ENCODE measurements around the gene MAP4K4. TPM values are rescaled to one million over a fixed set of nuclear protein-coding genes. Genes with fewer than 3 reads are reported as not detected.

The MAP4K4 gene
- total RNA-seq, 1 experiment from 2014 or later, result 2.7 TPM

DNA sequence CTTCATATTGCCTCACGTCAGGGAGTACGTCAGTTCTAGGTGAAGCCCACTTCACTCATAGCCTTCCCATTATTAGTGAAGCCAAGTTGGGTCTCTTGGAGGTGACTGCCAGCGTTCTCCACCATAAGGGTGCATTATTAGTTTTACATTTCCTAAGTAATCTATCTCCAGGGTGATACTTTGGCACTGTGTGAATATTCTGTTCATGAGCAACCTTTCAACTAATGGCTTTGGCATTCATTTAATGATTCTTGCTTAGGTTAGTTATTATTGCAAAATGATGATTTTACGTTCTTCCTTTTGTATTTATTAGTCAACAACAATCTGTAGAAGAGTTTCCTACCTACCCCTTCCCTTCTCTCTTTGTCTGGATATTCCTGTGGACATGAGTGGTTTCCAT, 97.5 kb downstream of the MAP4K4 start:
- H3K4me1 ChIP-seq (ENCODE audit: low read length), result no peaks in the 10 kb centered on the region
- no peaks in the 10 kb centered on the region for H4K20me1 ChIP-seq (ENCODE audit: insufficient read depth, low read depth, low read length)

DNA sequence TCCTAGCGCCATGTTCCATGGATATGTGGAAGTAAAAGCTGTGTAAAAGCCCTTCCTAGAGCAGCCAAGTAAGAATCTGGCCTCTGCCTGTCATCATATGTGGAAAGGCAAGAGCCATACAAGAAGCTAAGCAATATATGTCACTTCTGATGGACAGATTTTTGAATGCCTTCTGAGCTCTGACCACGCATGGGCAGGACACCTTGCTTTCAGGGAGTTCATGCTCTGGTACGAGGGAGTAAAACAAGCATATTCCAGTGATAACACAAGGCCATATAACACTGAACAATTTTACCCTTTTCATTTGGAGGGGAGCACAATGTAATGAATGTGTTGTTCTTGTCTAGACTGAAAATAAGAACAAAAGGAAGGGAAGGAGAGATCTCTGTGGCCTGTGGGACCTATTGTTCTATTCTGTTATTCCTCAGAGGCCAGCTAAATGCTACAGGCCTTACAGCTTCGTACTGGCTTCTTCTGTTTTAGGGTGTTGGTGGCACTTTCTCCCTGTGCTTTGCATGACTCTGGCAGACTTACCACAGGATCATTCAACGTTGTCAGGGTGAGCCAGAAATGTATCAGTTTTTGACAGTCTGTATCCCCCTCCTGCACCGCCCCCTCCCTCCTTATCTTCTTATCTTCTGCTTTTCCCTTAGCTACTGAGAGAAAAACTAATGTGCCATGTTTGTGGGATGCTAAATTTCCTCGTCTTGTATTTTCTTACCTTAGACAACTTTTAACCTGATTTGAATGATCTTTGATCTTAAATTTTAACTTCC, 99.5 kb downstream of the MAP4K4 start:
- Histone ChIP-seq H2AFZ (ENCODE audit: low read length) (no peak overlapping the region), H3K9me2 (replicated peaks; ENCODE audit: insufficient read depth, low read length) (no peaks in the 10 kb centered on the region), H4K20me1 (ENCODE audit: insufficient read depth, low read depth, low read length) (no peaks in the 10 kb centered on the region), H3K79me2 (ENCODE audit: low read length) (no peaks in the 10 kb centered on the region), H3K27ac (ENCODE audit: low read length) (no peak overlapping the region), H3K4me2 (ENCODE audit: low read depth, low read length, poor library complexity, severe bottlenecking) (no peak overlapping the region), H3K27me3 (ENCODE audit: low read length) (no peaks in the 10 kb centered on the region), H3K4me3 (ENCODE audit: low read length) (no peak overlapping the region), H3K9ac (ENCODE audit: low read length) (no peak overlapping the region), H3K9me3 (ENCODE audit: low read length) (no peaks in the 10 kb centered on the region), H3K36me3 (ENCODE audit: insufficient read depth, low read length) (no peaks in the 10 kb centered on the region), H3K4me1 (ENCODE audit: low read length) (no peaks in the 10 kb centered on the region)
- DNase-seq, result no peak

More for the DNA sequence above, 97.5 kb downstream of the MAP4K4 start:
- H3K9ac ChIP-seq (ENCODE audit: low read length), result no peak overlapping the region
- H3K4me2 ChIP-seq (ENCODE audit: low read depth, low read length, poor library complexity, severe bottlenecking), result no peak overlapping the region
- H3K27me3 ChIP-seq (ENCODE audit: low read length), result no peaks in the 10 kb centered on the region
- no peak overlapping the region for H3K27ac ChIP-seq (ENCODE audit: low read length)
- no peaks in the 10 kb centered on the region for H3K9me3 ChIP-seq (ENCODE audit: low read length)
- no peaks in the 10 kb centered on the region for H3K36me3 ChIP-seq (ENCODE audit: insufficient read depth, low read length)
- H3K9me2 ChIP-seq (replicated peaks; ENCODE audit: insufficient read depth, low read length), result no peaks in the 10 kb centered on the region
- no peak overlapping the region for H3K4me3 ChIP-seq (ENCODE audit: low read length)
- H3K79me2 ChIP-seq (ENCODE audit: low read length), result no peaks in the 10 kb centered on the region
- no peak overlapping the region for H2AFZ ChIP-seq (ENCODE audit: low read length)
- DNase-seq, result no peak

DNA sequence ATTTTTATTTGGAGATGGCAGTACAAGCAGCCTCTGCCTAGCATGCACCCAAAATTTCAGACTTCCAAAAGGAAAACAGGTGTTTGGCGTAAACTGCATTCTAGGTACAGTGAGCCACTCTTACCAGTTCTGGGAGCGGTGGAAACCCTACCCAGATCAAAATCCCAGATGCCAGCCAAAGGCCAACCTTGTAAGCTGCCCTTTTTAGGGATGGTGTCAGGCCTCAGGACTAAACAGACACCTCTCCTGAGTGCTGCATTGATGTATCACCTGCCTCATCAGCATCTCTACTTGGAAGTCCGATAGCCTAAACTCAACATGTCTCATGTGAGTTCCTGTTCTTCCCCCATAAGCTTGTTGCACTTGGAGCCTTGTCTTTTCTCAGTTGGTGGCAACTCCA, 104.0 kb downstream of the MAP4K4 start:
- Histone ChIP-seq H3K79me2 (ENCODE audit: low read length) (no peaks in the 10 kb centered on the region), H2AFZ (ENCODE audit: low read length) (no peak overlapping the region), H3K4me2 (ENCODE audit: low read depth, low read length, poor library complexity, severe bottlenecking) (no peak overlapping the region), H3K27me3 (ENCODE audit: low read length) (no peaks in the 10 kb centered on the region), H3K36me3 (ENCODE audit: insufficient read depth, low read length) (no peaks in the 10 kb centered on the region), H3K9me2 (replicated peaks; ENCODE audit: insufficient read depth, low read length) (no peaks in the 10 kb centered on the region), H3K27ac (ENCODE audit: low read length) (no peak overlapping the region), H3K9me3 (ENCODE audit: low read length) (no peaks in the 10 kb centered on the region), H3K4me1 (ENCODE audit: low read length) (no peaks in the 10 kb centered on the region), H3K9ac (ENCODE audit: low read length) (no peak overlapping the region), H4K20me1 (ENCODE audit: insufficient read depth, low read depth, low read length) (no peaks in the 10 kb centered on the region), H3K4me3 (ENCODE audit: low read length) (no peak overlapping the region)
- DNase-seq, result no peak

DNA sequence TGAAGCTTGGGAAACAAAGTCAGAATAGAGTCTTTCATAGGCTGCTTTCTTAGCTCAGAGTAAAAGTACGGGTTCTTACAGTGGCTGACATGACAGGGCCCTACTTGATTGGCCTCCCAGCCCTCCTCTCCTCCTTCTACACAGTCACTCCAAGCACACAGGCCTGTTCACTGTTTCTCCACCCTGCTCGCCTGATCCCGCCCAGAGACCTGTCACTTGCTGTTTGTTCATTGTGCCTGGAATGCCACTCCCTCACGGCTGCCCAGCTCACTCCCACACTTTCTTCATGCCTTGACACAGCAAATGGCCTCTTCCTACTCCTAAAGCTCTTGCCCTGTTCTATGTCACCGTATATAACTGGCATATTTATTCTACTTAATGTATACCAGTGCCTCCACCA, 104.8 kb downstream of the MAP4K4 start:
- H4K20me1 ChIP-seq (ENCODE audit: insufficient read depth, low read depth, low read length), result no peaks in the 10 kb centered on the region

DNA sequence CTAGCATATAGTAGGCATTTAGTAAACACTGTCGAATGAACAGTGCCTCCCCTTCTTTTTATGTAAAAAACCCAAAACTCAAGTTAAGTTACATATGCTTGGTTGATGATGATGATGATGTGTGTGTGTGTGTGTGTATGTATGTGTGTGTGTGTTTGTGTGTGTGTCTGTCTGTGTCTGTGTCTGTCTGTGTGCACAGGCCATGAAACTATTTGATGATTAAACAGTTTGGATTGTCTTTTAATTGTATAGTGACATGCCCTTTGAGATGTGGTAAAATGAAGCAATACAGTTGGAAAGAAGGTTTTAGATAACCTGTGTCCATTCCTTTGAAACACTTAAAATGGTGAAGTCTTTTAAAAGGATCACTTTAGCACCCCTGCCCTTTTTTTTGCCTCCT, 105.6 kb downstream of the MAP4K4 start:
- Histone ChIP-seq H3K4me1 (ENCODE audit: low read length) (no peaks in the 10 kb centered on the region), H4K20me1 (ENCODE audit: insufficient read depth, low read depth, low read length) (no peaks in the 10 kb centered on the region), H3K9me3 (ENCODE audit: low read length) (no peaks in the 10 kb centered on the region), H3K79me2 (ENCODE audit: low read length) (no peaks in the 10 kb centered on the region), H2AFZ (ENCODE audit: low read length) (no peak overlapping the region), H3K9me2 (replicated peaks; ENCODE audit: insufficient read depth, low read length) (no peaks in the 10 kb centered on the region), H3K27ac (ENCODE audit: low read length) (no peak overlapping the region), H3K36me3 (ENCODE audit: insufficient read depth, low read length) (no peaks in the 10 kb centered on the region), H3K4me3 (ENCODE audit: low read length) (no peak overlapping the region), H3K27me3 (ENCODE audit: low read length) (no peaks in the 10 kb centered on the region), H3K4me2 (ENCODE audit: low read depth, low read length, poor library complexity, severe bottlenecking) (no peak overlapping the region), H3K9ac (ENCODE audit: low read length) (no peak overlapping the region)
- DNase-seq, result no peak

More for the DNA sequence above, 104.8 kb downstream of the MAP4K4 start:
- no peak for DNase-seq
- Histone ChIP-seq H3K9ac (ENCODE audit: low read length) (no peak overlapping the region), H3K9me2 (replicated peaks; ENCODE audit: insufficient read depth, low read length) (no peaks in the 10 kb centered on the region), H3K9me3 (ENCODE audit: low read length) (no peaks in the 10 kb centered on the region), H2AFZ (ENCODE audit: low read length) (no peak overlapping the region), H3K27me3 (ENCODE audit: low read length) (no peaks in the 10 kb centered on the region), H3K79me2 (ENCODE audit: low read length) (no peaks in the 10 kb centered on the region), H3K4me1 (ENCODE audit: low read length) (no peaks in the 10 kb centered on the region), H3K36me3 (ENCODE audit: insufficient read depth, low read length) (no peaks in the 10 kb centered on the region), H3K27ac (ENCODE audit: low read length) (no peak overlapping the region), H3K4me3 (ENCODE audit: low read length) (no peak overlapping the region), H3K4me2 (ENCODE audit: low read depth, low read length, poor library complexity, severe bottlenecking) (no peak overlapping the region)

DNA sequence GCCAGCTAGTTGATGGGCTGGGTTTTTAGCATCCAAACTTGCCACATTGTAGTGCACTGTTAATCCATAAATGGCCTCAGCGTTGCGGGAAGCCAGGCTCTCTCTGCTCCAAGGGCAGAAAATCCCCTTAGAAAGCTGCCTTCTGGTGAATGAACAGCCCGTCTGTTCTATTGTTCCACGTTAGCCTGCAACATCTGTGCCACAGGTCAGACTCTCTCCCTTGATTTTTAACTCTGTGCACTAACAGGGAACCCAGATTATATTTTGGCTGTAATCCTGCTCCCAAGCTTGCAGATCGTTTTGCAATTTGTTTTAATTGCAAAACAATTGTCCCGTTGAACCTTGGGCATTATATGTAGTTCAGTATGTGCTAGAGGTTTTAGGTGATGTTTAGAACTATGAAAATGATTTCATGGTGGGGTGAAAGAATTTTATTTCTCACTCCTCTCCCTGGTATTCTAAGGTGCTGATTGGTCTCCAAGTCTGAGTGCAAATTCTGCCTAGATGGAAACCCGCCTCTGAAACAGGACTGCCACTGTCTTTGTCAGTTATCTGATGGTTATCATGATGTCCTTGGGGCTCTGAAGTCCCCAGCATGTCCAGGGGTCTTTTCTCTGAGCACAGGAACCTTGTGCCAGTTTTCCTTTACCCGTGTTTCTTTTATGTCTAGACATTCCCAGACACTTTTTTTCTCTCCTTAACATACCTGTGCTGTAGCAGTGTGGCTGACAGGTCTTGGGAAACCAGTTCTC, 106.6 kb downstream of the MAP4K4 start:
- Histone ChIP-seq H3K36me3 (ENCODE audit: insufficient read depth, low read length) (no peaks in the 10 kb centered on the region), H2AFZ (ENCODE audit: low read length) (no peak overlapping the region), H3K27me3 (ENCODE audit: low read length) (no peaks in the 10 kb centered on the region), H3K9me3 (ENCODE audit: low read length) (no peaks in the 10 kb centered on the region), H4K20me1 (ENCODE audit: insufficient read depth, low read depth, low read length) (no peaks in the 10 kb centered on the region), H3K9ac (ENCODE audit: low read length) (no peak overlapping the region), H3K4me2 (ENCODE audit: low read depth, low read length, poor library complexity, severe bottlenecking) (no peak overlapping the region), H3K27ac (ENCODE audit: low read length) (no peak overlapping the region), H3K9me2 (replicated peaks; ENCODE audit: insufficient read depth, low read length) (no peaks in the 10 kb centered on the region), H3K4me3 (ENCODE audit: low read length) (no peak overlapping the region), H3K4me1 (ENCODE audit: low read length) (no peaks in the 10 kb centered on the region), H3K79me2 (ENCODE audit: low read length) (no peaks in the 10 kb centered on the region)
- no peak for DNase-seq

DNA sequence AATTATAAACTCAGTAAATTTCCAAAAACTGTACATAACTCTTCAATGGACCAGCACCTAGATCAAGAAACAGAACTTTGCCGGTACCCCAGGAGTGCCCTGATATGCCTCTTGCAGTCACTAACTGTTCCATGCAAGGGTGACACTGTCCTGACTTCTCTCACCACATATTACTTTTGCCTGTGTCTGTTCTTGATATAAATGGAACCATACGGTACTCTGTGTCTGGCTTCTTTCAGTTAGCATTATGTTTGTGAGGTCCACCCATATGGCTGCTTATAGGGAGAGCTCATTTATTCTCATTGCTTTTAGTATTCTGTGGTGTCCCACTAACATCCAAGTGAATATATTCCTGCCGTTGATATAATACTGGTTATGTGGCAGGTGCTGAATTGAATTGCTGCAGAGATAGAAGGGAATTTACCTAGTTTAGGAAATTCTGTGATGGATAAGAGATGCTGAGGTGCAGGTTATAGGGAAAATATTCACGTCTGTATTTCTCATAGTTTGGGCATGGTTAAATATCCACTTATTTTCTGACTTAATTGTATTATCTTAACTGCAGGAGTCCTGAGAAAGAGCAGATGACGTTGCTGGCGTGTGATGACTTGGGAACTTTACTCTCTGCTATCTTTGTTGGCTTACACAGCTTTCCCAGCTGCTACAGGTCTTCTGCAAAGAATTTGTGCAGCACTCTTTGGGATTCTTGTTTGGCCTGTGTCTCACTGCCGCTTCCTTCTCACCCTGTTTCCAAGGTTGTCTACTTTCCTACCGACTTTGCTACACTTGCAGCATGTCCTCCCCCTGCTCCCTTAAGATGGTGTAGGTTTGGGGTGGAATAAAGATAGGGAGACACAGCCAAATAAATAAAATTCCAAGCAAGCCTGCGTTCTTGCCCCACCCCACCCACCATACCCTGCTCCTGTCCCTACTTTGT, 107.9 kb downstream of the MAP4K4 start:
- no peak overlapping the region for H3K9ac ChIP-seq (ENCODE audit: low read length)

DNA sequence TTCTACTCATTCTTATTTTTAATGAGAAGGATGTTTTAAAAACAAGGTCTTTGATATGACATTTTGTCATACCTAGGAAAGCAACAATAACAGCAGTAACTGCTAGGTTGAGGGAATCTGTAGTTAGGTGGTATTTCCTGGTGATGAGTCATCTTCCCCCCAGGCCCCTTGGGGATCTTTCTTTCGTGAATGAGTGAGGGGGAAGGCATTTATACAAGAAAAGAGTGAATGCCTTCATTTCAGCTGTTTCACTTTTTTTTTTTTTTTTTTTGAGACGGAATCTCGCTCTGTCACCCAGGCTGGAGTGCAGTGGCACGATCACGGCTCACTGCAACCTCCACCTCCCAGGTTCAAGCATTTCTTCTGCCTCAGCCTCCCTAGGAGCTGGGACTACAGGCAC, 108.6 kb downstream of the MAP4K4 start:
- H3K4me2 ChIP-seq (ENCODE audit: low read depth, low read length, poor library complexity, severe bottlenecking), result no peak overlapping the region
- no peaks in the 10 kb centered on the region for H3K4me1 ChIP-seq (ENCODE audit: low read length)
- H3K4me3 ChIP-seq (ENCODE audit: low read length), result no peak overlapping the region
- H3K36me3 ChIP-seq (ENCODE audit: insufficient read depth, low read length), result no peaks in the 10 kb centered on the region
- H3K9me2 ChIP-seq (replicated peaks; ENCODE audit: insufficient read depth, low read length), result no peaks in the 10 kb centered on the region
- no peaks in the 10 kb centered on the region for H3K79me2 ChIP-seq (ENCODE audit: low read length)
- H3K9me3 ChIP-seq (ENCODE audit: low read length), result no peaks in the 10 kb centered on the region
- H2AFZ ChIP-seq (ENCODE audit: low read length), result no peak overlapping the region
- no peaks in the 10 kb centered on the region for H3K27me3 ChIP-seq (ENCODE audit: low read length)
- no peak for DNase-seq
- no peak overlapping the region for H3K9ac ChIP-seq (ENCODE audit: low read length)
- H3K27ac ChIP-seq (ENCODE audit: low read length), result no peak overlapping the region
- no peaks in the 10 kb centered on the region for H4K20me1 ChIP-seq (ENCODE audit: insufficient read depth, low read depth, low read length)

More for the DNA sequence above, 107.9 kb downstream of the MAP4K4 start:
- Histone ChIP-seq H3K9me2 (replicated peaks; ENCODE audit: insufficient read depth, low read length) (no peaks in the 10 kb centered on the region), H3K36me3 (ENCODE audit: insufficient read depth, low read length) (no peaks in the 10 kb centered on the region), H3K4me2 (ENCODE audit: low read depth, low read length, poor library complexity, severe bottlenecking) (no peak overlapping the region), H3K27me3 (ENCODE audit: low read length) (no peaks in the 10 kb centered on the region), H2AFZ (ENCODE audit: low read length) (no peak overlapping the region), H3K79me2 (ENCODE audit: low read length) (no peaks in the 10 kb centered on the region), H3K4me1 (ENCODE audit: low read length) (no peaks in the 10 kb centered on the region), H3K9me3 (ENCODE audit: low read length) (no peaks in the 10 kb centered on the region), H3K4me3 (ENCODE audit: low read length) (no peak overlapping the region), H4K20me1 (ENCODE audit: insufficient read depth, low read depth, low read length) (no peaks in the 10 kb centered on the region), H3K27ac (ENCODE audit: low read length) (no peak overlapping the region)
- no peak for DNase-seq
